ENCODE measurements around the gene APOOL. TPM values are rescaled to one million over a fixed set of nuclear protein-coding genes. Genes with fewer than 3 reads are reported as not detected.

Gene APOOL
- total and polyA plus RNA-seq, 9 of the 15 experiments (the other 6 are each of a cell fraction or from before 2014, with no cell fraction given), result 4.6 to 20.5 (median 10.2) TPM

GRCh38 chrX:85004255-85004654 is 578 bp downstream of the APOOL start:
- no peaks in the 10 kb centered on the region for H3K36me3 ChIP-seq (ENCODE audit: control insufficient read depth, insufficient read depth, low read length)
- 3% methylated on average over 11 of the region's 11 CpGs for WGBS (ENCODE audit: insufficient coverage, low coverage, missing lambda C conversion rate)
- H3K9me1 ChIP-seq (ENCODE audit: control insufficient read depth, insufficient read depth, low read length), result no peaks in the 10 kb centered on the region
- peak; percentile 26 for FAIRE-seq
- H3K9me3 ChIP-seq (replicated peaks; ENCODE audit: control insufficient read depth, insufficient read depth, low read depth, low read length), result no peaks in the 10 kb centered on the region
- intact Hi-C loops (cut with micrococcal nuclease) (no loop called here), in situ Hi-C loops (cut with MboI) (no loop called here)
- peak overlapping the region; percentile 82 for H3K27ac ChIP-seq (ENCODE audit: extremely low read depth, low read depth, low read length)
- H4K20me1 ChIP-seq (replicated peaks; ENCODE audit: control insufficient read depth, insufficient read depth, low read length), result no peaks in the 10 kb centered on the region
- ATAC-seq, result peak; percentile 47
- peak overlapping the region; percentile 80 for H3K4me3 ChIP-seq
- peak overlapping the region; percentile 94 for H3K4me2 ChIP-seq (ENCODE audit: insufficient read depth, low read length)
- no peaks in the 10 kb centered on the region; a peak in 1 of 5 replicates for H3K4me1 ChIP-seq (replicated peaks in 1 of 2; ENCODE audit: control insufficient read depth in 2 of 2, insufficient read depth in 2 of 2, low read length in 2 of 2)
- peak overlapping the region; percentile 93 for H2AFZ ChIP-seq (ENCODE audit: low read depth, low read length)
- H3K27me3 ChIP-seq (ENCODE audit: control insufficient read depth in 2 of 2, insufficient read depth in 2 of 2, low read length in 2 of 2), result no peaks in the 10 kb centered on the region
- DNase-seq (ENCODE audit: extremely low read depth in 1 of 4, low spot score in 3 of 4), result peak in 1 of 4 experiments; percentile 18
- BruUV-seq (replicated peaks), result no TSS peak
- ChIA-PET CTCF (ENCODE audit: low intra/inter-chr PET ratio) (no interaction called here), POLR2A (interaction anchor here (0.6 kb wide), 1 partner anchor 43 kb away, joined by 4 read pairs; no protein-coding TSS in a partner anchor)
- TF ChIP-seq CHD2 (IDR thresholded peaks at IDR 0.05; ENCODE audit: low read depth, low read length), result no peak
- TF ChIP-seq ZNF655 (CRISPR knock-in tag; IDR thresholded peaks at IDR 0.05), result no peak
- peak overlapping the region; percentile 86 to 87; a peak in 3 of 4 replicates for H3K9ac ChIP-seq (ENCODE audit: insufficient read depth in 1 of 2, low read depth in 2 of 2, low read length in 2 of 2)
- peaks cover 16% of the 10 kb centered on the region for H3K79me2 ChIP-seq (ENCODE audit: control insufficient read depth, insufficient read depth, low read length)

- ChIA-PET CTCF (ENCODE audit: low intra/inter-chr PET ratio) (no interaction called here), POLR2A (interaction anchor here (0.6 kb wide), 1 partner anchor 84 kb away, joined by 4 read pairs; no protein-coding TSS in a partner anchor)
- Histone ChIP-seq H3K9me3 (replicated peaks; ENCODE audit: control insufficient read depth, insufficient read depth, low read depth, low read length) (no peaks in the 10 kb centered on the region), H3K4me3 (no peak overlapping the region), H3K79me2 (ENCODE audit: control insufficient read depth, insufficient read depth, low read length) (peaks cover 16% of the 10 kb centered on the region; the same call in 2 of the 3 replicates), H3K9me1 (ENCODE audit: control insufficient read depth, insufficient read depth, low read length) (no peaks in the 10 kb centered on the region), H2AFZ (ENCODE audit: low read depth, low read length) (no peak overlapping the region), H3K4me1 (replicated peaks in 1 of 2; ENCODE audit: control insufficient read depth in 2 of 2, insufficient read depth in 2 of 2, low read length in 2 of 2) (no peaks in the 10 kb centered on the region), H3K4me2 (ENCODE audit: insufficient read depth, low read length) (no peak overlapping the region), H3K27me3 (ENCODE audit: control insufficient read depth in 2 of 2, insufficient read depth in 2 of 2, low read length in 2 of 2) (no peaks in the 10 kb centered on the region), H3K36me3 (ENCODE audit: control insufficient read depth, insufficient read depth, low read length) (no peaks in the 10 kb centered on the region), H3K9ac (ENCODE audit: insufficient read depth in 1 of 2, low read depth in 2 of 2, low read length in 2 of 2) (no peak overlapping the region), H3K27ac (ENCODE audit: extremely low read depth, low read depth, low read length) (no peak overlapping the region), H4K20me1 (replicated peaks; ENCODE audit: control insufficient read depth, insufficient read depth, low read length) (no peaks in the 10 kb centered on the region)
- FAIRE-seq (no peak), DNase-seq (ENCODE audit: extremely low read depth in 1 of 4, low spot score in 3 of 4) (no peak), ATAC-seq (no peak)
- intact Hi-C loops (cut with micrococcal nuclease), result no loop called here
- no TSS peak for BruUV-seq (replicated peaks)
- WGBS (ENCODE audit: insufficient coverage, low coverage, missing lambda C conversion rate), result 33% methylated on average over 2 of the region's 2 CpGs
- in situ Hi-C loops (cut with MboI), result no loop called here
- TF ChIP-seq KDM1A (IDR thresholded peaks at IDR 0.05), result peak; percentile 37 to 39; a peak in 2 of 4 replicates
- peak; percentile 23; the same call in 1 of the 2 replicates for TF ChIP-seq CBFA2T3 (IDR thresholded peaks at IDR 0.05)
- TF ChIP-seq SMC3 (conservative IDR thresholded peaks at IDR 0.05; ENCODE audit: insufficient read depth, low read depth, low read length), result no peak
- no peak for TF ChIP-seq NR2C1 (IDR thresholded peaks at IDR 0.05)
- no peak for TF ChIP-seq NR2C1 (tag; IDR thresholded peaks at IDR 0.05)
- no peak for TF ChIP-seq HDAC1 (IDR thresholded peaks at IDR 0.05)
- peak; percentile 46; the same call in 1 of the 2 replicates for TF ChIP-seq ARID1B (IDR thresholded peaks at IDR 0.05)
- TF ChIP-seq SPI1 (IDR thresholded peaks at IDR 0.05; ENCODE audit: borderline replicate concordance, low read depth, low read length), result peak; percentile 66
- no peak for TF ChIP-seq ZNF23 (CRISPR knock-in tag; IDR thresholded peaks at IDR 0.05)
- 0 out of 4 replicates have a peak, but pooled peaks of 1 of the 2 experiments have one; percentile 14 for TF ChIP-seq RCOR1 (IDR thresholded peaks at IDR 0.05; ENCODE audit: borderline replicate concordance in 1 of 2, low read depth in 2 of 2, low read length in 2 of 2)
- no peak for TF ChIP-seq PBX2 (CRISPR knock-in tag; IDR thresholded peaks at IDR 0.05; ENCODE audit: low read depth)
- no peak for TF ChIP-seq PBX2 (tag; conservative IDR thresholded peaks at IDR 0.05; ENCODE audit: low read depth)
These were observed 8.4 kb downstream of the APOOL start for GRCh38 chrX:85012098-85012497.
